Stimulated activated CD8-positive, alpha-beta memory T cell treated with anti-CD3 and anti-CD28 coated beads, Interleukin-12 subunit alpha, Interleukin-12 subunit beta, amount 100 ng/mL, for 24 hours (primary cell): ENCODE measurements around the gene INTS11.

Source experiments
- DNase-seq: peaks from one replicate; pipeline ENCODE4 v3.0.0-alpha.2; 2020; ENCODE audit errors: extremely low read depth

Gene INTS11

GRCh38 chr1:1299686-1300351, 24.6 kb downstream of the INTS11 start:
- no peak for DNase-seq

GRCh38 chr1:1298861-1299685, 25.4 kb downstream of the INTS11 start:
- DNase-seq, result no peak

- DNase-seq, result no peak
These were observed 26.5 kb downstream of the INTS11 start for GRCh38 chr1:1297802-1298424.

- DNase-seq, result no peak
These were observed 28.1 kb downstream of the INTS11 start for GRCh38 chr1:1296070-1297061.

- DNase-seq, result no peak
These were observed 29.1 kb downstream of the INTS11 start for GRCh38 chr1:1295154-1295923.

- no peak for DNase-seq
These were observed 30.1 kb downstream of the INTS11 start for GRCh38 chr1:1294250-1294890.

- DNase-seq, result no peak
These were observed 30.9 kb downstream of the INTS11 start for GRCh38 chr1:1293263-1294249.

- DNase-seq, result no peak
These were observed 31.6 kb downstream of the INTS11 start for GRCh38 chr1:1292851-1293250.

- DNase-seq, result no peak
These were observed 32.0 kb downstream of the INTS11 start for GRCh38 chr1:1292442-1292779.

GRCh38 chr1:1291548-1292441, 32.7 kb downstream of the INTS11 start:
- DNase-seq, result no peak

- DNase-seq, result no peak
These were observed 33.4 kb downstream of the INTS11 start for GRCh38 chr1:1291023-1291528.

- no peak for DNase-seq
These were observed 34.2 kb downstream of the INTS11 start for GRCh38 chr1:1290238-1290731.

- DNase-seq, result no peak
These were observed 37.0 kb downstream of the INTS11 start for GRCh38 chr1:1287288-1288110.

GRCh38 chr1:1286313-1287261, 37.9 kb downstream of the INTS11 start:
- no peak for DNase-seq

- DNase-seq, result no peak
These were observed 38.7 kb downstream of the INTS11 start for GRCh38 chr1:1285611-1286311.
